RWPE1 (cell line): ENCODE data around the gene C2CD4B.

ENCODE experiments used
- CTCF ChIA-PET: fragments of 350-600 bp; sonication (Branson Sonifier 250); formaldehyde crosslinking; extraction: SDS; loops from one replicate; lab custom pipeline; 2021; lab: Yijun Ruan, JAX
- POLR2A ChIA-PET: fragments of 400-600 bp; formaldehyde crosslinking; extraction: SDS; loops from one replicate; lab custom pipeline; 2020; ENCODE audit warnings: antibody characterized with exemption; ENCODE audit not compliant: low non-redundant PET; lab: Yijun Ruan, JAX
- DNase-seq: peaks from one replicate; pipeline ENCODE4 v3.0.0; 2012; ENCODE audit warnings: low spot score
- H3K27ac ChIP-seq: fragments of 450-650 bp; 2 replicates; pipeline ENCODE4 v1.5.1; 2017
- TF ChIP-seq, protein P1 (sequence below): fragments of 450-650 bp; conservative IDR thresholded peaks from 2 replicates; pipeline ENCODE4 v1.5.1; 2017; ENCODE audit warnings: low read depth, mild to moderate bottlenecking

The C2CD4B gene

DNA sequence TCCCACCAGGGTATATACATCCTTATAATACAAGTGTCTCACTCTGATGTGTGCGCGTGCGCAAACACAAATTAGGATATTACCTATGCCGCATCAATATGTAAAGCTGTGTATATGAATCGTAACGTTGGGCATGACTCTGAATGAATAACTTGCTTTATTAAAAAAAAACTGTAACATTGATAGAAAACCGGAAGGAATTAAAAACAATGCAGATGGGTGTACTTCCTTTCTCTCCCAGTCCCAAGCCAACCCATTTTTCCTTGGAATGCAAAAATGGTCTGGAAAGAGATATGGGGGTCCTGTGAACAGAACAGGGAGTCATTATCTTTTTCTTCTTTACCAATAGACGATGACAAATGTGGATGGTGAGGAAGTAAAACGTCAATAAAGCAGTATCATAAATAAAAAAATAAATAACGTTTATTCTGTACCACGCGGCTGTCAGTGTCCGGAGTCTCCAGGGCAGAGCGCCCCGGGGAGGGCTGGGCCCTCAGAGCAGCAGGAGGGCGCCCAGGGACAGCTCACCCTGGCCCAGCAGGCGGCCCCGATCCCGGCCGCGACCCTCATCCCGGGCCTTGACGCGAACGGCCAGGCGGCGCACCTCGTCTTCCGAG is 1.6 kb downstream of the C2CD4B start:
- no peak for DNase-seq
- TF ChIP-seq, protein P1, sequence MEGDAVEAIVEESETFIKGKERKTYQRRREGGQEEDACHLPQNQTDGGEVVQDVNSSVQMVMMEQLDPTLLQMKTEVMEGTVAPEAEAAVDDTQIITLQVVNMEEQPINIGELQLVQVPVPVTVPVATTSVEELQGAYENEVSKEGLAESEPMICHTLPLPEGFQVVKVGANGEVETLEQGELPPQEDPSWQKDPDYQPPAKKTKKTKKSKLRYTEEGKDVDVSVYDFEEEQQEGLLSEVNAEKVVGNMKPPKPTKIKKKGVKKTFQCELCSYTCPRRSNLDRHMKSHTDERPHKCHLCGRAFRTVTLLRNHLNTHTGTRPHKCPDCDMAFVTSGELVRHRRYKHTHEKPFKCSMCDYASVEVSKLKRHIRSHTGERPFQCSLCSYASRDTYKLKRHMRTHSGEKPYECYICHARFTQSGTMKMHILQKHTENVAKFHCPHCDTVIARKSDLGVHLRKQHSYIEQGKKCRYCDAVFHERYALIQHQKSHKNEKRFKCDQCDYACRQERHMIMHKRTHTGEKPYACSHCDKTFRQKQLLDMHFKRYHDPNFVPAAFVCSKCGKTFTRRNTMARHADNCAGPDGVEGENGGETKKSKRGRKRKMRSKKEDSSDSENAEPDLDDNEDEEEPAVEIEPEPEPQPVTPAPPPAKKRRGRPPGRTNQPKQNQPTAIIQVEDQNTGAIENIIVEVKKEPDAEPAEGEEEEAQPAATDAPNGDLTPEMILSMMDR: no peak
- ChIA-PET CTCF (interaction anchor here (0.7 kb wide), 1 partner anchor 91 kb away, joined by 4 read pairs; no protein-coding TSS in a partner anchor), POLR2A (no interaction called here)
- H3K27ac ChIP-seq: no peak overlapping the region

DNA sequence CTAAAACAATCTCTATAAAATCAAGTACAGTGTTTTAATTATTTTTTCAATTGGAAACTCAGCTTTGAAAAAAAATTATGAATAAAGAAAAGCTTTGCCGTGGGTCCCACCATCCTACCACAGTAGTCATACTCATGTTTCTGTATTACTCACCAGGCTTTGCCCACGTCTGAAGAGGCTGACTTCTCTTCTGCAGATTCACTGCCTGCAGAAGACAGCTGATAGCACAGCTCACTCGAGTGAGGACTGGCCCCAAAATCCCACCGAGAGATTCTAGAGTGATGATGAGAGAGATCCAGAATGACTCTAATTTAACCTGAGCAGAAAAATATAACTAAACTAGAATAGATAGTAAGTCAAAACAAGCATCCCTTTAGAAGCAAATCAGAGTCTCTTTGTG is 11.9 kb downstream of the C2CD4B start:
- ChIA-PET POLR2A (interaction anchor here (0.6 kb wide), 1 partner anchor 204 kb away, joined by 5 read pairs; no protein-coding TSS in a partner anchor), CTCF (interaction anchor here (1.3 kb wide), 1 partner anchor 153 kb away, joined by 3 read pairs; no protein-coding TSS in a partner anchor)
- TF ChIP-seq, protein P1: no peak
- no peak for DNase-seq
- H3K27ac ChIP-seq: no peak overlapping the region

DNA sequence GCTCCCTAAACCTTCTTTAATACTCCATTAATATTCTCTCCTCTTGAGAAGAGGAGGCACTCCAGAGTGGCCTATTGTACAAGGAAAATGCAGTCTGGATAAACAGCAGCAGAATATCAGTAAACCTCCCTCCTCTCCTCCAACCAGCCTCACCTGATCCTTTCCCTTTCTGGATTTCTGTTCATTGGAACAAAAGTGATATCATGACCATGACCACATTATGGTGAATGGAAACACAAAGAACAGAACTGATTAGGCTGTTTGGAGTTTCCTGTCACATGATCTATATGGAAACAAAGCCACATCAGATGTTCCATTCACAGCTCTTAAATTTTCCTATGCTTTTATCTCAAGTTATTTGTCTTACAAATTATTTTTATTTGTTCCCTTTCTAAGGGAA is 14.6 kb downstream of the C2CD4B start:
- DNase-seq: no peak
- TF ChIP-seq, protein P1: no peak
- no peak overlapping the region for H3K27ac ChIP-seq
- CTCF ChIA-PET: no interaction called here
- POLR2A ChIA-PET: no interaction called here

DNA sequence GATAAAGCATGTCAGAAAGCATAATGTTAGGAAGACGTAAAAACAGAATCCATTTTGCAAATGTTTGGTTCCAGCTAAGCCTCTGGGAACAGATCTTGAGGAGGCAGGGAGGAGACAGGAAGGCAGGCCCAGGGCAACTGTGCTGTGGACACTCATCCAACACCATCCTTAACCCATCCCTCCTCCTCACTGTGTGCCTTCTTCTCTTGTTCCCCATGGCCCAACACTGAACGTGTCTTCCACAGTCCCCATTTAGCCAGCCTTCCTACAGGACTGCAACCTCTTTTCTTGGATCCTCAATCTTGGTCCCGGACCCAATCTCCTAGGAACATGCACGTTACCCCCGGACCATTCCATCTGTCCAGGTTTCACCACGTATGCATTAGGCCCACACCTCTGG is 15.4 kb downstream of the C2CD4B start:
- POLR2A ChIA-PET: no interaction called here
- CTCF ChIA-PET: no interaction called here
- DNase-seq: no peak
- TF ChIP-seq, protein P1: no peak
- no peak overlapping the region for H3K27ac ChIP-seq

DNA sequence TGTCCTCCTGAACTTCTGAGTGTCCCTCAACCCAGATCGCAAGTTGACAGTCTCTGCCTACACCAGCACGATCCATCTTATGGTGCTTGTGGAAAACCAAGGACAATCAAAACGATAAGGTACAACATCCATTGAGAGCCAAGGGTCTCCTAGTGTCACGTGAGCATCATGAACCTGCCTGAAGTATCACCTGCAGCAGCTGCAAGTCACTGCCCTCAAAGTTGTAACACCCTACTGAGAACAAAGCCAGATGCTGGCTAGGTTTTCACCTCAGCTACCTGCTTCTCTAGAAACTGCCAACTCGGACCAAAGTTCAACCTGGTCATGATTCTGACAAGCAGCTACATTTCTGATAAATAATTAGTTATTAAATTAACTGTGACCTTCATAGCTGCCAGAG is 17.5 kb downstream of the C2CD4B start:
- TF ChIP-seq, protein P1: no peak
- CTCF ChIA-PET: no interaction called here
- DNase-seq: no peak
- H3K27ac ChIP-seq: no peak overlapping the region
- POLR2A ChIA-PET: no interaction called here

DNA sequence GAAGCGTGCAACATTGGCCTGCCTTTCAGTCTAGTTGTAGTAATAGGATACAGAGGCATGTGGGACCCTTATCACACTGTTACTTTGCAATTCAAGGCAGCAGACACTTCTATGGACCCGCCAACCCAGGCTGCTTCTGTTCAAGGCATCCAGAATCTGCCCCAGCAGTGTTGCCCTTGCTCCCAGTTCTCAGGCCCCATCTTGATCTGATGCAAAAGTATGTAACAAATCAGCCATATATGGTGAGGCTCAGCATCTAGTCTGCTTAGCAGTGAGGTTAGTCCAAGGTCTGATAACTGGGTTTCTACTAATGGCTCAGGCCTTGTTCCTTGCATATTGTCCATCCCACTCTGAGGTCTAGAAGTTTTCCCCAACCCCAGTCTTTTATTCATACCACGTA is 17.9 kb downstream of the C2CD4B start:
- POLR2A ChIA-PET: no interaction called here
- CTCF ChIA-PET: no interaction called here
- no peak overlapping the region for H3K27ac ChIP-seq
- no peak for DNase-seq
- TF ChIP-seq, protein P1: no peak
